K562 (cell line): ENCODE results near the gene THAP11. TPM values are rescaled to one million over a fixed set of nuclear protein-coding genes. Genes with fewer than 3 reads are reported as not detected.

Source experiments
- CBFB ChIP-seq: sonication (generic); formaldehyde crosslinking; IDR thresholded peaks from 2 replicates; pipeline ENCODE4 v1.4.0; 2020; ENCODE audit warnings: mild to moderate bottlenecking, missing genetic modification reagents
- CSDE1 ChIP-seq, 2 experiments: fragments of 450-650 bp; IDR thresholded peaks; 2 replicates each; pipeline ENCODE4 v1.6.1; 2016; ENCODE audit warnings: mild to moderate bottlenecking in 1 of 2
- FOXP1 ChIP-seq: sonication (generic); formaldehyde crosslinking; IDR thresholded peaks from 2 replicates; pipeline ENCODE4 v1.8.0; 2022; ENCODE audit warnings: mild to moderate bottlenecking, missing genetic modification reagents
- PHB ChIP-seq: fragments of 250-450 bp; sonication (Bioruptor Pico); IDR thresholded peaks from 2 replicates; pipeline ENCODE4 v1.5.0; 2021
- POLR2AphosphoS5 ChIP-seq: IDR thresholded peaks from 2 replicates; pipeline ENCODE4 v1.6.1; 2011; ENCODE audit warnings: mild to moderate bottlenecking, low read depth, low read length, moderate library complexity; ENCODE audit not compliant: control insufficient read depth, insufficient read depth
- RB1 ChIP-seq: fragments of 450-650 bp; IDR thresholded peaks from 2 replicates; pipeline ENCODE4 v1.6.1; 2017; ENCODE audit warnings: low read depth, mild to moderate bottlenecking
- SMAD4 ChIP-seq: fragments of 250-450 bp; sonication (Bioruptor Pico); conservative IDR thresholded peaks from 2 replicates; pipeline ENCODE4 v1.8.0; 2021; ENCODE audit warnings: inconsistent platforms, mild to moderate bottlenecking, moderate library complexity
- ZNF143 ChIP-seq: sonication (generic); formaldehyde crosslinking; IDR thresholded peaks from 2 replicates; pipeline ENCODE4 v1.9.0; 2022; ENCODE audit warnings: mild to moderate bottlenecking, missing genetic modification reagents
- ZNF263 ChIP-seq: sonication (generic); formaldehyde crosslinking; IDR thresholded peaks from 2 replicates; pipeline ENCODE4 v1.8.0; 2022; ENCODE audit warnings: mild to moderate bottlenecking, missing genetic modification reagents, borderline replicate concordance
- ZNF561 ChIP-seq: fragments of 450-650 bp; formaldehyde crosslinking; conservative IDR thresholded peaks from 2 replicates; pipeline ENCODE4 v1.4.0; 2020; ENCODE audit warnings: mild to moderate bottlenecking, moderate library complexity
- polyA plus RNA-seq, 8 experiments: library from polyadenylated mRNA; depleted of rRNA in 4 of 8; stranded (reverse) in 5 of 8; unstranded in 3 of 8; fragments of >200 nt; fragmentation: Nextera tagmentation in 2 of 8; fragmentation: Illumina TruSeq in 1 of 8; extraction: Ambion mirVana in 2 of 8; extraction: Trizol in 1 of 8; gene quantifications; 2 replicates each; pipeline versions ENCODE4 v1.2.1 to v1.2.3, GENCODE V29; 2011 to 2014; ENCODE audit warnings: inconsistent platforms in 1 of 8, missing spikeins in 1 of 8
- total RNA-seq, 7 experiments: library from RNA; depleted of rRNA in 6 of 7; stranded (reverse); fragments of >200 nt in 6 of 7; fragmentation: Illumina TruSeq in 2 of 7; extraction: Trizol in 2 of 7; gene quantifications; 2 replicates each; pipeline versions ENCODE4 v1.2.1 to v1.2.3, GENCODE V29; 2011 to 2021; ENCODE audit warnings: low replicate concordance in 1 of 7
- TF ChIP-seq, protein P1 (sequence below): fragments of 250-450 bp; sonication (Bioruptor Pico); IDR thresholded peaks from 2 replicates; pipeline ENCODE4 v1.8.0; 2022; ENCODE audit warnings: inconsistent platforms
- TF ChIP-seq, protein P2 (sequence below): sonication (generic); formaldehyde crosslinking; IDR thresholded peaks from 2 replicates; pipeline ENCODE4 v1.8.1; 2023; ENCODE audit warnings: mild to moderate bottlenecking, missing genetic modification reagents
- TF ChIP-seq, protein P3 (sequence below): fragments of 250-450 bp; sonication (Bioruptor Pico); IDR thresholded peaks from 2 replicates; pipeline ENCODE4 v1.5.0; 2021
- TF ChIP-seq, protein P4 (sequence below): sonication (generic); formaldehyde crosslinking; IDR thresholded peaks from 2 replicates; pipeline ENCODE4 v1.9.0; 2022; ENCODE audit warnings: mild to moderate bottlenecking, missing genetic modification reagents
- TF ChIP-seq, protein P5 (sequence below), 2 experiments: IDR thresholded peaks; 2 replicates each; pipeline ENCODE4 v1.6.1; 2011; ENCODE audit warnings: borderline replicate concordance in 1 of 2, control low read depth in 1 of 2, low read depth in 1 of 2, low read length in 1 of 2, mild to moderate bottlenecking in 1 of 2, mixed read lengths in 1 of 2, moderate library complexity in 1 of 2; ENCODE audit not compliant: insufficient read depth in 1 of 2, insufficient read length in 1 of 2, poor library complexity in 1 of 2, severe bottlenecking in 1 of 2; ENCODE audit errors: extremely low read depth in 1 of 2
- TF ChIP-seq, protein P6 (sequence below), 2 experiments: fragments of 450-650 bp in 1 of 2; sonication (generic) in 1 of 2; formaldehyde crosslinking in 1 of 2; IDR thresholded peaks in 1 of 2; conservative IDR thresholded peaks in 1 of 2; 2 replicates each; pipeline versions ENCODE4 v1.6.1 to v1.8.1; 2016 to 2023; ENCODE audit warnings: mild to moderate bottlenecking in 2 of 2, moderate library complexity in 2 of 2, inconsistent platforms in 1 of 2, missing genetic modification reagents in 1 of 2

Gene THAP11
- total and polyA plus RNA-seq, 9 of the 15 experiments (the other 6 are each of a cell fraction or from before 2014, with no cell fraction given): 2.4 to 31.6 (median 21.4) TPM

DNA sequence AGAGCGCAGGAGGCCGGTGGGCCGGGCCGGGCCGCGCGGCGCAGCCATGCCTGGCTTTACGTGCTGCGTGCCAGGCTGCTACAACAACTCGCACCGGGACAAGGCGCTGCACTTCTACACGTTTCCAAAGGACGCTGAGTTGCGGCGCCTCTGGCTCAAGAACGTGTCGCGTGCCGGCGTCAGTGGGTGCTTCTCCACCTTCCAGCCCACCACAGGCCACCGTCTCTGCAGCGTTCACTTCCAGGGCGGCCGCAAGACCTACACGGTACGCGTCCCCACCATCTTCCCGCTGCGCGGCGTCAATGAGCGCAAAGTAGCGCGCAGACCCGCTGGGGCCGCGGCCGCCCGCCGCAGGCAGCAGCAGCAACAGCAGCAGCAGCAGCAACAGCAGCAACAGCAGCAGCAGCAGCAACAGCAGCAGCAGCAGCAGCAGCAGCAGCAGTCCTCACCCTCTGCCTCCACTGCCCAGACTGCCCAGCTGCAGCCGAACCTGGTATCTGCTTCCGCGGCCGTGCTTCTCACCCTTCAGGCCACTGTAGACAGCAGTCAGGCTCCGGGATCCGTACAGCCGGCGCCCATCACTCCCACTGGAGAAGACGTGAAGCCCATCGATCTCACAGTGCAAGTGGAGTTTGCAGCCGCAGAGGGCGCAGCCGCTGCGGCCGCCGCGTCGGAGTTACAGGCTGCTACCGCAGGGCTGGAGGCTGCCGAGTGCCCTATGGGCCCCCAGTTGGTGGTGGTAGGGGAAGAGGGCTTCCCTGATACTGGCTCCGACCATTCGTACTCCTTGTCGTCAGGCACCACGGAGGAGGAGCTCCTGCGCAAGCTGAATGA is 606 bp downstream of the THAP11 start (continued):
- TF ChIP-seq, protein P1, sequence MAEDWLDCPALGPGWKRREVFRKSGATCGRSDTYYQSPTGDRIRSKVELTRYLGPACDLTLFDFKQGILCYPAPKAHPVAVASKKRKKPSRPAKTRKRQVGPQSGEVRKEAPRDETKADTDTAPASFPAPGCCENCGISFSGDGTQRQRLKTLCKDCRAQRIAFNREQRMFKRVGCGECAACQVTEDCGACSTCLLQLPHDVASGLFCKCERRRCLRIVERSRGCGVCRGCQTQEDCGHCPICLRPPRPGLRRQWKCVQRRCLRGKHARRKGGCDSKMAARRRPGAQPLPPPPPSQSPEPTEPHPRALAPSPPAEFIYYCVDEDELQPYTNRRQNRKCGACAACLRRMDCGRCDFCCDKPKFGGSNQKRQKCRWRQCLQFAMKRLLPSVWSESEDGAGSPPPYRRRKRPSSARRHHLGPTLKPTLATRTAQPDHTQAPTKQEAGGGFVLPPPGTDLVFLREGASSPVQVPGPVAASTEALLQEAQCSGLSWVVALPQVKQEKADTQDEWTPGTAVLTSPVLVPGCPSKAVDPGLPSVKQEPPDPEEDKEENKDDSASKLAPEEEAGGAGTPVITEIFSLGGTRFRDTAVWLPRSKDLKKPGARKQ (CRISPR knock-in tag): peak; percentile 70
- 0 out of 2 replicates have a peak, but pooled peaks have one; percentile 30 for TF ChIP-seq ZNF263 (CRISPR knock-in tag)
- TF ChIP-seq RB1: 0 out of 2 replicates have a peak, but pooled peaks have one; percentile 3
- TF ChIP-seq, protein P2, sequence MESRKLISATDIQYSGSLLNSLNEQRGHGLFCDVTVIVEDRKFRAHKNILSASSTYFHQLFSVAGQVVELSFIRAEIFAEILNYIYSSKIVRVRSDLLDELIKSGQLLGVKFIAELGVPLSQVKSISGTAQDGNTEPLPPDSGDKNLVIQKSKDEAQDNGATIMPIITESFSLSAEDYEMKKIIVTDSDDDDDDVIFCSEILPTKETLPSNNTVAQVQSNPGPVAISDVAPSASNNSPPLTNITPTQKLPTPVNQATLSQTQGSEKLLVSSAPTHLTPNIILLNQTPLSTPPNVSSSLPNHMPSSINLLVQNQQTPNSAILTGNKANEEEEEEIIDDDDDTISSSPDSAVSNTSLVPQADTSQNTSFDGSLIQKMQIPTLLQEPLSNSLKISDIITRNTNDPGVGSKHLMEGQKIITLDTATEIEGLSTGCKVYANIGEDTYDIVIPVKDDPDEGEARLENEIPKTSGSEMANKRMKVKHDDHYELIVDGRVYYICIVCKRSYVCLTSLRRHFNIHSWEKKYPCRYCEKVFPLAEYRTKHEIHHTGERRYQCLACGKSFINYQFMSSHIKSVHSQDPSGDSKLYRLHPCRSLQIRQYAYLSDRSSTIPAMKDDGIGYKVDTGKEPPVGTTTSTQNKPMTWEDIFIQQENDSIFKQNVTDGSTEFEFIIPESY (CRISPR knock-in tag): peak; percentile 100
- TF ChIP-seq, protein P3, sequence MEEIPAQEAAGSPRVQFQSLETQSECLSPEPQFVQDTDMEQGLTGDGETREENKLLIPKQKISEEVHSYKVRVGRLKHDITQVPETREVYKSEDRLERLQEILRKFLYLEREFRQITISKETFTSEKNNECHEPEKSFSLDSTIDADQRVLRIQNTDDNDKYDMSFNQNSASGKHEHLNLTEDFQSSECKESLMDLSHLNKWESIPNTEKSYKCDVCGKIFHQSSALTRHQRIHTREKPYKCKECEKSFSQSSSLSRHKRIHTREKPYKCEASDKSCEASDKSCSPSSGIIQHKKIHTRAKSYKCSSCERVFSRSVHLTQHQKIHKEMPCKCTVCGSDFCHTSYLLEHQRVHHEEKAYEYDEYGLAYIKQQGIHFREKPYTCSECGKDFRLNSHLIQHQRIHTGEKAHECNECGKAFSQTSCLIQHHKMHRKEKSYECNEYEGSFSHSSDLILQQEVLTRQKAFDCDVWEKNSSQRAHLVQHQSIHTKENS (CRISPR knock-in tag): no peak
- TF ChIP-seq SMAD4 (CRISPR knock-in tag): 0 out of 2 replicates have a peak, but pooled peaks have one; percentile 9
- 0 out of 2 replicates have a peak, but pooled peaks have one; percentile 52 for TF ChIP-seq CBFB
- TF ChIP-seq, protein P4, sequence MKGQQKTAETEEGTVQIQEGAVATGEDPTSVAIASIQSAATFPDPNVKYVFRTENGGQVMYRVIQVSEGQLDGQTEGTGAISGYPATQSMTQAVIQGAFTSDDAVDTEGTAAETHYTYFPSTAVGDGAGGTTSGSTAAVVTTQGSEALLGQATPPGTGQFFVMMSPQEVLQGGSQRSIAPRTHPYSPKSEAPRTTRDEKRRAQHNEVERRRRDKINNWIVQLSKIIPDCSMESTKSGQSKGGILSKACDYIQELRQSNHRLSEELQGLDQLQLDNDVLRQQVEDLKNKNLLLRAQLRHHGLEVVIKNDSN (CRISPR knock-in tag): peak; percentile 7; the same call in 1 of the 2 replicates
- TF ChIP-seq, protein P5, sequence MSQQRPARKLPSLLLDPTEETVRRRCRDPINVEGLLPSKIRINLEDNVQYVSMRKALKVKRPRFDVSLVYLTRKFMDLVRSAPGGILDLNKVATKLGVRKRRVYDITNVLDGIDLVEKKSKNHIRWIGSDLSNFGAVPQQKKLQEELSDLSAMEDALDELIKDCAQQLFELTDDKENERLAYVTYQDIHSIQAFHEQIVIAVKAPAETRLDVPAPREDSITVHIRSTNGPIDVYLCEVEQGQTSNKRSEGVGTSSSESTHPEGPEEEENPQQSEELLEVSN (IDR thresholded peaks at IDR 0.05; ENCODE audit: borderline replicate concordance in 1 of 2, extremely low read depth in 1 of 2, insufficient read depth in 1 of 2, insufficient read length in 1 of 2, low read depth in 1 of 2, low read length in 1 of 2, poor library complexity in 1 of 2, severe bottlenecking in 1 of 2): peak; percentile 50 to 71
- TF ChIP-seq CSDE1 (IDR thresholded peaks at IDR 0.05): no peak
- TF ChIP-seq ZNF143 (CRISPR knock-in tag): peak; percentile 59
- TF ChIP-seq PHB (CRISPR knock-in tag): no peak
- no peak for TF ChIP-seq POLR2AphosphoS5
- TF ChIP-seq ZNF561: no peak
- TF ChIP-seq, protein P6, sequence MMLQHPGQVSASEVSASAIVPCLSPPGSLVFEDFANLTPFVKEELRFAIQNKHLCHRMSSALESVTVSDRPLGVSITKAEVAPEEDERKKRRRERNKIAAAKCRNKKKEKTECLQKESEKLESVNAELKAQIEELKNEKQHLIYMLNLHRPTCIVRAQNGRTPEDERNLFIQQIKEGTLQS (IDR thresholded peaks at IDR 0.05): peak; percentile 82
- TF ChIP-seq, protein P6 (CRISPR knock-in tag; conservative IDR thresholded peaks at IDR 0.05): no peak
- TF ChIP-seq FOXP1 (CRISPR knock-in tag): peak; percentile 52; the same call in 1 of the 2 replicates
